GM12892 (cell line): ENCODE measurements around the gene HIGD1A.

ENCODE experiments used
- POLR2A ChIP-seq: IDR thresholded peaks from 2 replicates; pipeline ENCODE4 v1.6.1; 2011; ENCODE audit warnings: low read depth, low read length, control low read depth
- POLR2AphosphoS5 ChIP-seq: IDR thresholded peaks from 2 replicates; pipeline ENCODE4 v1.6.1; 2011; ENCODE audit warnings: low read depth, low read length, control low read depth
- TAF1 ChIP-seq: IDR thresholded peaks from 2 replicates; pipeline ENCODE4 v1.6.1; 2011; ENCODE audit warnings: low read depth, mild to moderate bottlenecking, control low read depth, low read length, borderline replicate concordance

GRCh38 chr3:42852441-42852840, 48.2 kb upstream of the HIGD1A start:
- TF ChIP-seq POLR2A (no peak), POLR2AphosphoS5 (no peak), TAF1 (no peak)
